NCI-H82 treated with DMSO at 0.1 percent for 48 hours (cell line): ENCODE data around the gene THBD.

Source experiments
- DNase-seq: peaks from one replicate; lab custom pipeline; 2025; ENCODE audit not compliant: unreplicated experiment; lab: John Stamatoyannopoulos, UW

Gene THBD

DNA sequence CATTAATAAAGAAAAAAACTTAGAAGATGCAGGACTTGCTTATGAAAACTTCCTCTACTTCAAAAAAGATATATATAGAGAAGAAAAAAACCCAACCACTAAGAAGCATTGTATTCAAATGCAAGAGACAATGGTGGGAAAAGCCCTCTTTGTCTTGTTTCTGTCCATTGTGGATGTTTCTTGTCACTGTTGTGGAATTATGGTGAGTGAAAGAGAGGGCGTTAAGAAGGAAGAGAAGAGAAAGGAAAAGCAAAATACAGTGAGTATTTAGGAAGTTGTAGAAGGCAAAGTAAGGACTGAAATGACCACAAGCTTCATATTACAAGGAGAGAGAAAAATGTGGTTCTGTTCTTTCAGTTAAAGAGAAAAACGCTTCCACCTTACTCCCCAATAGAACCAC lies 14.1 kb upstream of the THBD start:
- DNase-seq, result no peak

DNA sequence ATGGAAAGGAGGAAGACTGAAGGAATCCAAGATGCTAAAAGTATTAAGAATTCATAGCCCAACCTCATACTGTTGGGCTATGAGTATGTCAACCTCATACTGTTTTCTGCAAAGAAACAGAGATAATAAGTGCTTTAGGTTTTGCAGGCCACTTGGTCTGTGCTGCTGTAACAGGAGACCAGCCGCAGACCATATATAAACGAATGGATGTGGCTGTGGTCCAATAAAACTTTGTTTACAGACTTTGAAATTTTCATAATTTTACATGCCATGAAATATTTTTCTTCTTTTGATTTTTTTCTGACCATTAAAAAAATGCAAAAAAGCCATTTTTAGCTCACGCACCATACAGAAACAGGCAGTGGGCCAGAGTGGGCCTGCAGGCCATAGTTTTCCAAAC lies 13.7 kb upstream of the THBD start:
- DNase-seq, result no peak

DNA sequence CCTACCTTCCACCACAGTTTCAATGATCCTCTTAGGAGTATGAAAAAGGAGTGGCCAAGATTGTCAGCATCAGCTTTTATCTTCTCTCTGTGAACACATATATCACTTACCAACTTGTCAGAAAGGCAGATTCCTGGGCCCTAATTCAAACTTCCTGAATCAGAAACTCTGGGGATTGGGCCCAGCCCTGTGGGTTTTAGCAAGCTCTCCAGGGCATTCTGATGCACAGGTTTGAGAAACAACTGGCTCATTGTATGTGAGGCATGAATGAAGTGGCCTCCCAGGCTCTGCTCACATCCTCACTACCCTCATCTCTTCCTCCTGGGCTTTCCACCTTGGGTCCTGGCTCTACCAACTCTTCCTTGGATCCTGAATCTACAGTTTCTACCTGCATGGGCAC lies 13.2 kb upstream of the THBD start:
- DNase-seq, result no peak

DNA sequence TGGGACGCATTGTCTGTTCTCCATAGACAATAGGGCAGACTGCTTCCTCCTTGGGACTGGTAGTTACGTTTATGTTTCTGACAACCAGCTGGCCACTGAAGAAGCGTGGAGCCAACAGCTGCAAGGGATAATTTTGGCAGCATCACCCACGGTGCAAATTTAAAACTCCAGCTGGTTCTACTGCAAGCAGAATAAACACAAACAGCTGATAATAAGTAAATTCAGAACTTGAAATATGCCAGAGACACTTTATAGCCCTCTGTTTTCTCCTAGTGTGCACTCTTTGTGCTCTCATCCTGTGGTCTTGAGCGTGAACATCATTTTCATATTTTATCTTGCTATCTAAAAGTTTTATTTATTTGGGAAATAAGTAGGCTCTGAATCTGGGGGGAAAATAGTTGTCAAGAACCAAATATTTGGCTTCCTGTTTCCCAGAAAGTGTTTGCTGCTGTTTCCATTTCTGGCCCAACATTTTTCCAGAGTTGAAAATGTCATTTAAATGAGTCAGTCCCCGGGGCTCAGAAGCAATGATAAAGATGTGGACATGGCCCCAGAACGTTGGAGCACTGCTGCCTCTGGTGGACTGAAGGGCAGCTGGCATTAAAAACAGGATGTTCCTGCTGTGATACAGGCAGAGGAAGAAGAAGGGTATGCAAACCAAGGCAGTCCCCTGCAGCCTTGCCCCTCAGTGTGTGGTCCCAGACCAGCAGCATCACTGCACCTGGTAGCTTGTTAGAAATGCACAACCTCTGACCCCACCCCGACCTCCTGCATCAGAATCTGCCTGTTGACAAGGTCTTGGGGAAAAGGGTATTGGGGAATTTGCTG lies 12.5 kb upstream of the THBD start:
- no peak for DNase-seq

DNA sequence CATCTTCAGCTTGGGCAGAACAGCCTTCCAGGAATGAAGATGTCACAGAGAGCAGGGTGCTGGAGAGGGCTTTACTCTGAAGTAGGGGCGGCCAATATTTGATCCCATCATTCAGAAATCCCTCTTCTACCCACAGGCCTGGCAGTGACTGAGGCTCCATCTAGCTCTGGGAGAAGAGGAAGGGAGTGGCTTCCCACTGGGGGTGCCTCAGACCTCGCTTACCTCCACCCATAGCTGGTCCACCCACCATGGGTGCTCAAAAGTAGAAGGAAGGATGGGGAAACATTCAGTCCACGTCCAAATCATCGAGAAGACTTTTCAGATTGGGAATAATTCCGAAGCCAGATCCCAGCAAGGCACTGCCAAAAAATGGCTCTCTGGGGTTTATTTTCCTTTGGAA lies 11.8 kb upstream of the THBD start:
- DNase-seq, result no peak

DNA sequence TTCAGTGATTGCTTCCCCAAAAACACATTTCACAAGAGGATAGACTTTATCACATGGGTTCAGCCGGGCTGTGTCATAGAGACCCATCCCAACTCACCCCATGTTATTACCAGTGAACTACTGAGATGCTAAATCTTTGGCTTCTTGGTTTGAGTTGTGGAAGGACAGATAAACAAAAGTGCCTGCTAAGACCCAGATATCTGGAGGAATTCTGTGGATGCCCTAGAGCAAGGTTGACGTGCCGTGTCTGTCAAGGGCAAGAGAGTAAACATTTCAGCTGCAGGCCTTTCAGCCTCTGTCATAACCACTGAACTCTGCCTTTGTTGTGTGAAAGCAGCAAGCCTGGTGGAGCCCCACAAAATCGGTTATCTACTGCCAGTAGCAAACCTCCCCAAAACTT lies 11.2 kb upstream of the THBD start:
- DNase-seq, result no peak

DNA sequence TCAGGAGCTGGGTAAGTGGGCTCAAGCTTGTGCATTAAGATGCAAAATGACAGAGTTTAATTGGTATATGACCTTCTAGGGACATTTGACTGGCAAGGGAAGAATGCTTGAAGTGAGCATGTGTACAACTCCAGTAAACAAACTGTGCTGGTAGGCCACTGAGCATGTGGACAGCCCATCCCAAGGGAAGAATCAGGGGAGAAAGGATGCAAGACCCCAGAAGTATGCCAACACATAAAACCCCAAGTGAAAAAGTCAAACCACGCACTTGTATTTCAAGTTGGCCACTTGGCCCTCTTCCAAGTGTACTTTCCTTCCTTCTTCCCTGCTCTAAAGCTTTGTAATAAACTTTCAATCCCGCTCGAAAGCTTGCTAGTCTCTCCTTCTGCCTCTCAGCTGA lies 10.4 kb upstream of the THBD start:
- no peak for DNase-seq

DNA sequence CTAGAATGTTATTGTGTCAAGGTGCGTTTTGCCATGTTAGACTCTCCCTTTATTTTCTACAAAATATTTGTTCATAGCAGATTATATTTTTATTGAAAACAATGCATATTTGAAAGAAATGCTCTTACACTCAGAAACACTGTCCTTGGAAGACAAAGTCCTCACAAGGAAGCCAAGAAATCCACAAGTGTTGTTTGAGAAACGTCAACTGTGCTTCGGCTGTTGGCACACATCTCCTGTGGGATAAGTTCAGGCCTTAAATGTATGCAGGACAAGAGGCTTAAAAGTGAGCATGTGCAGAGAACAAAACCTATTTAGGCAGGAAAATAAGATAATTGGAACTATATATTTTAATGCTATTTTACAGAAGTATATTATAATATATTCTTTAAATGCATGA lies 9.5 kb upstream of the THBD start:
- DNase-seq, result no peak

DNA sequence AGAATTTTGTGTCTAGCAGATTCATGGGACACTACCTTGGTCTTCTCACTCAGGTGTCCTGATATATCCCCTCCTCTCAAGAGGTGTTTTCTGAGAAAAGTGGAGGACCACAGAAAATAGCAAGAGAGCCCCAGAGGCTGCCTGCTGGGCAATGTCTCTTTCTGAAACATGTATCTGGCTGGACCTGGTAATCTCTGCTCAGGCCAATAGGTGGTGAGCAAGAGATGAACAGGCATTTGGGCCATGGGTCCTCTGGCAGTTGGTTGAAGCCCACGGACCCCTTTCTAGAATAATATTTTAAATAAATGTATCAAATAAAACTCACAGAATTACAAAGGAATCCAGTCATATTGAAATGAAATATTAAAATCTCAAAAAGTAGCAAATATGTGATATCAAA lies 8.8 kb upstream of the THBD start:
- DNase-seq, result no peak

DNA sequence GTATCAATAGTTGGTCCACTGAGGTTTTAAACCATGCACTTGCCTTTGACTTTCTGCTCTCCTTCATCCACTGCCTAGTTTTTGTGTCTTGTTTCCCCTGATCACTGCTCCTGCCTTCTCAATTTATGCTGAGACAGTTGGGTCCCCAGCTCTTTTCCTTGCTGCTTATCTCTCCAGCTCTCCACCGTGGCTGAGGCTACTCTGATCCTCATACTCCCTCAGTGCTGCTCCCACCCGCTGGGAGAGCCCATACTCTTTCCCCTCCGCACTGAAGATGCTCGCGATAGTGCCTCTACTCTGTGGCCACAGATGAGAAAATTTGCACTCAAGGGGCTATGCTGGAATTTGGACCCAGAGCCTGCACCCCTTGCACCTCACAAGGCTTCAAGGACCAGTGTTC lies 3.4 kb upstream of the THBD start:
- DNase-seq, result no peak

DNA sequence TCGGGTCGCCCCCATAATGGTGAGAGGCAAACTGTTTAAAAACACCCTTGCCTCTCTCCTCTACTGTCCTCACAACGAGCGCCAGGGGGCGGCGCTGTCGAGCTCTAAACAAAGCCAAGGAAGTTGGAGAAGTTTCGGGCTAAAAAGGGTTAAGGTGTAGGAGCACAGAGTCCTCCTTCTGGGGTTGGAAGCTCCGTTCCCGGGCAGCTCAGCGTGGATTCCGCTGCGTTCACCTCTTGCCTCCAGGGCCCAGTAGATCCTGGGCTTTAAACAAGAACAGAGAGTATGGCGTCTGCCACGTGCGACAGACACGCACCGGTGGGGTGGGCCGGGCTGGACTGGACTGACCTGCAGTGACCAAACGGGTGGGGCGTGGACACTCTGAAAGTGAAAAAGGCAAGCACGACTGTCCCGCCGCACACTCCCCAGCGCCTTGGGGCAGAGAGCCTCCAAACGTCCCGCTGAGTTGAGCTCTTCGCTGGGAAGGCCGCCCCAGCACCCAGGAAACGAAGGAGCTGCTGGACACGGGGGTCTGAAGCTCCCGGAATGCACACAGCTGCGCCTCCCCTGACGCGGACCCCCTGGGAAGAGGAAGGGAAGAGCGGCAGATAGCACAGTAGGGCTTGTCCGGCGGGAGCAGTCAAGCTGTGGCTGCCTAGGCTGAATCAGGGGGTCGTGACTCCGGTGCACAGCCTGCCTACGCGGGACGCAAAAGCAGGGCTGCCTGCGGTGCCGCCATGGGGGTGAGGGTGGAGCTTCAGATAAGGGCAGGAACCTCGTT lies 1.6 kb upstream of the THBD start:
- no peak for DNase-seq

DNA sequence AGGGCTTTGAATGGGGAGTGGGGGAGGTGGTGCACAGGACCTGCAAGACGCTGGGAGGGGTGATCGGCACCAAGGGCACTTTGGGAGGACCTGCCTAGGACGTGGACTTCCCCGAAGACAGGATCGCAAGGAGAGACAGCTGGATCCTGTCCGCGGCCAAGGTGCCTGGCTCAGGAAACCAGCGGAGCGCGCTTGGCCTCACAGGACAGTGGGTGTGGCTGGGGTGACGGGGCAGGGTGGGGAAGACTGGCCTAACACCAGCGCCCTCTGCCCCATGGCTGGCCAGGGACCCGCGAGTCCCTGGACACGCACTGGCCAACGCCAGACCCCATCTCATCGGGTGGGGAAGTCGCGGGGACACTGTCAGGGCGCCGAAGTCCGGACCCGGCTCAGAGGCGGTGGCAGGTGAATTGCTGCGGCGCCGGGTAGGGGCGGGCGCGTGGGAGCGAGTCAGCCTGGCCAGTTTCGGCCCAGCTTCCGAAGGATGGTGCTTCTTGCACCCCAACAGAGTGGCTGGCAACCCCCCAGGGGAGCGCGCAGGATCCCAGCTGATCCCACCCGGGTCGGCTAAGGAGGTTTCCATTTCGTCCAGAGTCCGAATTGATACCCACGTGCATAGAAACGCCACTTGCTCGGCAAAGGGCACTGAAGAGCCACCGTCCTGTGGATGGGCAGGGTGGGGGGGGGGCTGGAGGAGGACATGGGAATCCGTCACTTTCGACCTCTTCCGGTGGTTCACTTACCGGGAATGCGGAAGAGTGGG lies 785 bp upstream of the THBD start:
- DNase-seq, result no peak

DNA sequence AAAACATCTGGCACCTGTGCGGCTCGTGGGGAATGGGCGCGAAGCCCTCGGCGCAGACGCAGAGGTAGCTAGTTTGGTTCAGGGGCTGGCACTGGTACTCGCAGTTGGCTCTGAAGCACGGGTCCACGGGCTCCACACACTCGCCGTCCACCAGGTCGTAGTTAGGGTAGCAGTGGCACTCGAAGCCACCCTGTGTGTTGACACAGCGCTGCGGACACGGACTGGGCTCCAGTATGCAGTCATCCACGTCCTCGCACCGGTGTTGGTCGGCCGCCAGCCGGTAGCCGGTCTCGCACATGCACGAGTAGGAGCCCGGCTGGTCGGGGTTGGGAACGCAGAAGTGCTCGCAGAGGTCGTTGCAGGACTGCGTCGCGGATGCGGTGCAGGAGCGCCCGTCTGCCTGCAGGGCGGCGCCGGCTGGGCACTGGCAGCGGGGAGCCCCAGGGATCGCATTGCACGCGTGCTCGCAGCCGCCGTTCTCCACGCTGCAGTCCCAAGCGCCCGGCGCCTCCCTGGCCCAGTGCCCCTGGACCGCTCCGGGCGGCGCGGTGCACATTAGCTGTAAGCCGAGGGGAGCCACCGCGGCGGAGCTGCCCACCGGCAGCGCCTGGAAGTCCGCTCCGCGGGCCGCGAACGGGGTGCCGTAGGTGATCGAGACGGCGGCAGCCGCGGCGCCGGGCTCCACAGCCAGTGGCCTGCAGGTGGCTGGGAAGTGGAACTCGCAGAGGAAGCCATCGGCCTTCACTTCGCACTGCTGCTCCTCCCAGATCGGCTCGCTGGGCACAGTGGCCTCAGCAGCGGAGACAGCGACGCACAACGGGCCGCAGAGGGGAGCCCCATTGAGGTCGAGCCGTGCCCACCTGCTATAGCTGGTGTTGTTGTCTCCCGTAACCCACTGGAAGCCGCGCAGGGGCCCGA lies 930 bp downstream of the THBD start:
- no peak for DNase-seq

DNA sequence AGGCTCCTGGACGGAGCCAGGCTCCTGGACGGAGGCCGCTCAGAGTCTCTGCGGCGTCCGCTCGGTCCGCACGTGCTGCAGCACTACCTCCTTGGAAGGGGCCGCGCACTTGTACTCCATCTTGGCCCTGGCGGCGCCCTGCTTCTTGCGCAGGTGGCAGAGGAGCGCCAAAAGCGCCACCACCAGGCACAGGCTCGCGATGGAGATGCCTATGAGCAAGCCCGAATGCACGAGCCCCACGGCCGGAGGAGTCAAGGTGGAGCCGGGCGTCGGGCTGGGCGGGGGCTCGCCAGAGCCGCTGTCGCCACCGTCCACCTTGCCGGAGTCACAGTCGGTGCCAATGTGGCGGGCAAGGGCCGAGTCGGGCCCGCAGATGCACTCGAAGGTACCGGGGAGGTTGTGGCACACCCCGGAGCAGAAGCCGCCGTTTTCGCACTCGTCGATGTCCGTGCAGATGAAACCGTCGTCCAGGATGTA lies 1.7 kb downstream of the THBD start:
- no peak for DNase-seq

DNA sequence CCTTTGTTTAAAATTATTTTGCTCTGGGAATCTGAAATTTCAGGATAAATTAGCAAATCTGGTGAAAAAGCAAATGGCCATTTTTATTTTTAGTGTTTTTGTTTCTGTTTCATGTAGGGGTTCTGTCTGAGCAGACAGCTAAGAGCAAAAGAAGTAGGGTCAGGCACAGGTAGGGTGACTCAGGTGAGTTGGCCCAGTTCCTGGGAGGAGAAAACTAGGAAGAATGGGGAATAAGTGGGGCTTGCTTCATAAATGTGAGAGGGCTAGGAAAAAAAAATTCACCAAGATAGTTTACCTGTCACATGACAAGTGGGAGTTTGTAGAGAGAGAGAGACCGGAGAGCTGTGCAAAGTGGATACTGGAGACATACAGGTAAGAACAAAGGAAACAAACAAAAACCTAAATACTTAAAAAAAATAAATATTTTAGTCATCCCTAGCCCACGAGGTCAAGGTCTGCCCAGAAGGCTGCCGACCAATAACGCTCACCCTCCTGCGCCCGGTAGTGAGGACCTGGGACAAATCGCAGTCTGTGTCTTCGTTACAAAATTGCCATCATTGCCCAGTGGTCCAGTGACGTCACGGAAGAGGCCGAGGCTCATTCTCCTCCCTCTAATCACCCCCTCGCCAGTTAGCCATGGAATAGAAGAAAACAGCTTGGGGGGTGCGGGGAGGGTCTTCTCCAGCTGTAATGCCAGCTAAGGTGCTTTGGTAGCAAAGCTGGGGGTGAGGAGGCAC lies 2.3 kb downstream of the THBD start:
- no peak for DNase-seq

DNA sequence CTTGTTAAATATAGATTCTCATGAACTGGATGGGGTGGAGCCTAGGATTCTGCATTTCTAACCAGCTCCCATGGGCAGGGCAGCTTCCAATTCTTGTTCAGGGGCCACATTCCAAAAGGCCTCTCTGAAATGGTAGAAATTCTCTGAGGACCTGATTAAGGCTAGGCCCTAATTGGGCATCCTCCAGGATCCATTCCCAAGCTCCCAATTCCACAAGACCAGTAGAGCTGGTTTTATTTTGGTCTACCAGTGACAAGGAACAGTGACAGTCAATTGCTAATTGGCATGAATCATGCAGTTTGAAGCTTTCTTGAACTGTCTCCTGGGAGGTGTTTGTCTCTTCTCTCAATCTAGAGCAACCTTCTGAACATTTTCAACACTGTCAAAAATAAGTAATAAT lies 3.0 kb downstream of the THBD start:
- no peak for DNase-seq

DNA sequence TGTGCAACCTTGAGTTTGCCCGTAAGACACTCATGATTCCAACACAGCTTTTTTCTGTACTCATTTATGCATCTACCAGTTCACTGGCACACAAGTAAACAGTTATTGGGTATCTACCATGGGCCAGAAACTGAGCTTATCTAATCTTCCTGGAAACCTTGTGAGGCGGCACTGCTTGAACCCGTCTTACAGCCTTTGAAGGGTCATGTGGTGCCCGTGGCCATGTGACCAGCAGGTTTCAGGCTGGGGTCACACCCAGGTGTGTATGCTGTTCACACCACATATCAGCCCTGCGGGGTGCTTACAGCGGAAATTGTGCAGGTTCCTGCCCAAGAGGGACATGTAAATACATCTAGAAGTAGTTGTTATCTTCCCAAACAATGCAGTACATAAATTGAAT lies 6.1 kb downstream of the THBD start:
- DNase-seq, result no peak

DNA sequence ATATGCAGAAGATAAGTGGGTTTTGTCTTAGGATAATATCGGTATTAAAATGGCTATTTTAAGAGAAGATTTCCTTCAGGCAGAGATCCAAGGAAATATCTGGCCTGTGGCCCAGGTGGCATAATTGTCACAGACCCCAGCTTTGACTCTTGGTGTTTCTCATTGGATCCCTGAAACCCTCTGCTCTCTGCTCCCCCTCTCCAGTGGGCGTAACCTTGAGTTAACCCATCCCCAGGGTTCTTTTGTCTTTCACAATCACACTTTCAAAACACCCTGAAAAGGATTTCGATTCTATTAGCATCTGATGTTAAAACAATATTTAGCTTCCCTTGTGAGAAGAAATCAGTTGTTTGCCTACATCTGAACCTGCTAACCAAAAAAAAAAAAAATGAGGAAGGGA lies 7.2 kb downstream of the THBD start:
- DNase-seq, result no peak

DNA sequence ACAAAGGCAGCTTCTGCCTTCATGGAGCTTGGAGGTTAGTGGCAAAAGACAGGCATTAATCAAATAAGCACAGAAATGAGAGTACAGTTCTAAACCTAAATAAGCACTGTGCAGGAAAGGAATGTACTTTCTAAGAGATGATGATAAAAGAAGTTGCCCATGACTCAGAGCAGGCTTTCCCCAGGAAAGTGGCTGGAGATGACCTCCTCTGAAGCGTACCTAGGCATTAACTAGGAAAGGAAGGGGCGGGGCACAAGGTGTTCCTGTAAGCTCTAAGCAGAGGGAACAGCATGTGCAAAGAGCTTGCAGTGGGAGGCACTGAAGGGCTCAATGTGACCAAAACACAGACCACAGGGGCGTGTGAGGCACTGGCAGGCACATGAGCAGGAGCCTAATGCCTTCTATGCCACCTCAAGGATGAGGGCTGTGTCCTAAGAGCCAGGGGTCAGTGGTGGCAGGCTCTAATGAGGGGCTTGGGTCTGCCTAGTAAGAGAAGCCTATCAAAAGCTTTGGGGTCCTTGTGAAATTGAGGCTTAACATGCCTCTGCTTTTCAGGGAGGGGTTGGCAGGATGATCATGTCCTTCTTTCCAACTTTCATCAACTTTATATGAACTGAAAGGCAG lies 9.5 kb downstream of the THBD start:
- no peak for DNase-seq
